ENCODE data around the gene ERVV-1.
"Not testable (repeated sequence)": the region's sequence is repeated elsewhere in the genome, so short reads cannot be mapped to it uniquely, and the experiment has no call there.

ERVV-1 gene

GRCh38 chr19:53013621-53014020, at the start of gene ERVV-1:
Gene ERVV-1 (plus strand): TSS chr19:53013921. CDS start chr19:53014091, 170 bp downstream.
- DNase-seq = no peak

DNA sequence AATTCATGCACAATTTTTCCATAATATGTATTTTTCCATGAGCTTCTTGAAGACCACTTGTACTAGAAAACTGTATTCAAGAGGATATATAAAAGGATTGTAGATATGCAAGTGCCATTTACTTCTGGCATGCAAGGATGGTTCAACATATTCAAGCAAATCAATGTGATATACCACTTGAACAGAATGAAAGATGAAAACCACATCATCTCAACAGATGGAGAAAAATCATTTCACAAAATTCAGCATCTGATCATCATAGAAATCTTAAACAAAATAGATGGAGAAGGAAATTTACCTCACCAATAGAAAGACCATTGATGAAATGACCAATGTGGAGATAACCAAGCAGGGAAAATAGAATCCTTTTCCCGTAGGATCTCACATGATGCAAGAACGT, 45.9 kb upstream of the ERVV-1 start:
- DNase-seq = no peak

GRCh38 chr19:52981329-52981728, 32.4 kb upstream of the ERVV-1 start:
- no peak for DNase-seq

DNA sequence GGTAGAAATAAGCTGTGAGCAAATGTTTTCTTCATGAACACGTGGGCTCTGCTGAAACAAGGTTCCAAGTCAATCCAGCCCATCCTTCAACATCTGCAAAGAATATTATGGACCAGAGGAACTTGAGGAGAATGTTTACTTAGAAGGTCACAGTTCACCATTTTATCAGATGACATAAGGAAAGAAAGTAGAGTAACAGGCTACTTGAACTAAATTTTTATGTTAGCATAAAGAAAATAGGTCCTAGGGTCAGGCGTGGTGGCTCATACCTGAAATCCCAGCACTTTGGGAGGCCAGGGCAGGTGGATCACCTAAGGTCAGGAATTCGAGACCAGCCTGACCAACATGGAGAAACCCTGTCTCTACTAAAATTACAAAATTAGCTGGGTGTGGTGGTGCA, 30.6 kb upstream of the ERVV-1 start:
- not testable (repeated sequence) for DNase-seq

DNA sequence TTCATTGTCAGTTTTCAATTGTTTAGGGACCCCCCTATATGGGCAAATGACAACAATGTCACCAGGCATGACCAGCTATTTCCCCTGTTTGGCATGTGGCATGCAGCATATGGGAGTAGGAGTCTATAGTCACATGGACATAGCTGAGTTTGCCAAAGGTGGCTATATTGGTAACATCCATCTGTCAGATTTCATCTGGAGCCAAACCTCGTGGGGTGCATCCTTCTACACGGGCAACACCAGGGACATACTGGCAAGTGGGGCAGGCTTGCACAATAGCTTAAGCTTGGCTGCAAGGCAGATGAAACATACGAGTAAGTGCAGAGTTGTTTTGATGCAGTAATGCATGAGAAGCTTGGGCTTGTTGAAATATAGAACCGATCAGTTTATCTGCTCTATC, 26.5 kb upstream of the ERVV-1 start:
- no peak for DNase-seq

DNA sequence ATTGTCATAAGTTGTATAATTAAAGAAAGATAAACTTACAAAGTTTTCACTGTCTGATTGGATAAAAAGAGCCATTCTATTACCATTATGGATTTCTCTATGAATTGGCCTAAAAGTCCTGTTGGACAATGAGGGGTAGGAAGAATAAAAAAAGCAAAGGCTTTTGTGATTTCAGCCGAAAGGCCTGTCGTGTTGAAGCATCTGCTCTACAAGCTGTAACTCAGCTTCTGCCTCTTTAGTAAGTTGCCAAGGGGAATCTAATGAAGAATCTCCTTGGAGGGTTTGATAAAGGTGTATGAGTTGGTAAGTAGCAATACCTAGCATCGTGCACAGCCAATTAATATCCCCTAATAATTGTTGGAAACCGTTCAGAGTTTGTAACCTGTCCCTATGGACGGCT, 25.2 kb upstream of the ERVV-1 start:
- DNase-seq = no peak

GRCh38 chr19:52990759-52991418, 22.8 kb upstream of the ERVV-1 start:
- DNase-seq = no peak

DNA sequence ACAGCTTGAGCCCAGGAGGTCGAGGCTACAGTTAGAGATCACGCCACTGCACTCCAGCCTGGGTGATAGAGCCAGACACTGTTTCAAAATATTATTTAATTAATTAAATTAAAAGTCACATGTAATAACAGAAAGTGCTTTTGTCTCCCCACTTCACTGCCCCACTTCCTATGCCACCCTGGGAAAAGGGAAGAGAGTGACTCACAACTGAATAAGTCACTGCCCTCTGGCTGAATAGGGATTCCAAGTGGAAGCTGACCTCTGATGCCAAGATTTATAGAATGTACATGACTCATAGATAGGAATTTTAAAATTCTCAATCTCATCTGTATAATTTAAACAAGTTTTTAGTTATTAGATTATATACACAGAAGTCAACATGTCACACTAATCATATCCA, 22.2 kb upstream of the ERVV-1 start:
- DNase-seq = peak; percentile 28

- DNase-seq = no peak
These were observed 21.4 kb upstream of the ERVV-1 start for GRCh38 chr19:52992109-52993004.

- peak; percentile 63 for DNase-seq
These were observed 20.2 kb upstream of the ERVV-1 start for GRCh38 chr19:52993342-52994178.

GRCh38 chr19:52995711-52996110, 18.0 kb upstream of the ERVV-1 start:
- no peak for DNase-seq

DNA sequence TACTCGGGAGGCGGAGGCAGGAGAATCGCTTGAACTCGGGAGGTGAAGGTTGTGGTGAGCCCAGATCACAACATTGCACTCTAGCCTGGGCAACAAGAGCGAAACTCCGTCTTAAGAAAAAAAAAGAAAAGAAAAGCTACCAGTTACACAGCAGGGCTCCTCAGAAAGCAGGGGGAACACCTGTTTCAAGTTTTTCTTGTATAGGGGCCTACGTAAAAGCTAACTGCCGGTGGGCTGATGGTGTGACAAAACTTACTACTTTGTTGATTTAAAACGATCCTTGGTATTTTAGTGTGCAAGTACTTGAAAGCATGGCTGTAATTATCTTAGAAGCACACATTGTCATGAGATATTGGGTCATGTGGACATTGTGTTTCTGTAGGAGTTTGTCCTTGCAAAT, 15.7 kb upstream of the ERVV-1 start:
- no peak for DNase-seq

GRCh38 chr19:53002479-53002878, 11.2 kb upstream of the ERVV-1 start:
- no peak for DNase-seq

- no peak for DNase-seq
These were observed 9.5 kb upstream of the ERVV-1 start for GRCh38 chr19:53004242-53004641.

DNA sequence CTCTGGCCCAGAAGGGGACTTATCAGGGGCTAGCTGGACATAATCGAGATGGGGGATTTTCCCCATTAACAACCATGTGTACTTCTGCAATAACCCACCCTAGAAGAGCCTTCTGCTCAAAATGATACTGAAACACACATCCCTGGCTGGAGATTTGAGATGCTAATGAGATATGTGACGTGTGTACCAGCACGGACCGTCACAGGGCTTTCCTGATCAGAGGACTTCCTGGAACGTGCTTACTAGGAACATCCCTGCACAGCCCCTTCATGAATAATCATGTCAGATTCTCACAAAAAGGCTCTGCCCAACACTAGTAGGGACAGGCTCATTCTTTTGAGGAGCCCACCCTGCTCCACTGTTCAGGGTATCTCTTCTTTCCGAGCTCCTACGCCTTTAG, 6.5 kb upstream of the ERVV-1 start:
- DNase-seq = no peak

- DNase-seq = no peak
These were observed 6.1 kb upstream of the ERVV-1 start for GRCh38 chr19:53007606-53008005.

- DNase-seq = no peak
These were observed 5.5 kb upstream of the ERVV-1 start for GRCh38 chr19:53008061-53008778.

- DNase-seq = no peak
These were observed 3.2 kb upstream of the ERVV-1 start for GRCh38 chr19:53010494-53010893.

GRCh38 chr19:53012006-53012405, 1.7 kb upstream of the ERVV-1 start:
- DNase-seq = no peak

DNA sequence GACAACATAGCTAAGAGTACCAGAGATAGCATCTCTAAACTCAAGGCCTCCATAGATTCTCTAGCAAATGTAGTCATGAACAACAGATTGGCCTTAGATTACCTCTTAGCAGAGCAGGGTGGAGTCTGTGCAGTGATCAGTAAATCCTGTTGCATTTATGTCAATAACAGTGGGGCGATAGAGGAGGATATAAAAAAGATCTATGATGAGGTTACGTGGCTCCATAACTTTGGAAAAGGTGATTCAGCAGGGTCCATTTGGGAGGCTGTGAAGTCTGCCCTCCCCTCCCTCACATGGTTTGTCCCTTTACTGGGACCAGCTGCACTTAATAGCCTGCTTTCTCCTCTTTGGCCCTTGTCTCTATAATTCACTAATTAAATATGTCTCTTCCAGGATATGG, 1.4 kb downstream of the ERVV-1 start:
- DNase-seq = no peak

GRCh38 chr19:53015730-53016129, 2.0 kb downstream of the ERVV-1 start:
- no peak for DNase-seq

DNA sequence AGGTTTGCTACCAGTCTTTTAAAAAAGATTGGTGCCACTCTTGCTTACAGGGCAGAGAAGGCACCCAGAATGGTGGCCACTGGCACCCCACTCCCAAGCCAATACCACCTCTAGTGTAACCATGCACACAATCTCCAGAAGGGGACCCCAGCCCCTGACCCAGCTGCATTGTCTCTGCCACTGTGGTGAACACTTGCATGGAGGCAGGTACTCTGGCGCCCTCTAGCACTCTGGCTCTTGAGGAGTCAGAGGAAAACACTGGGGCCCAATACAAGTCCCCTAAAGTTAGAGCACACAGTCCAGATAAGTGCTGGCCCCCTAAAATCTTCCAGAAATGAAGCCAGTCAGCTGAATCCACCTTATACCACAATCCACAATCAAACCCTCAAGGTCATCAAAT, 6.0 kb downstream of the ERVV-1 start:
- DNase-seq = no peak

DNA sequence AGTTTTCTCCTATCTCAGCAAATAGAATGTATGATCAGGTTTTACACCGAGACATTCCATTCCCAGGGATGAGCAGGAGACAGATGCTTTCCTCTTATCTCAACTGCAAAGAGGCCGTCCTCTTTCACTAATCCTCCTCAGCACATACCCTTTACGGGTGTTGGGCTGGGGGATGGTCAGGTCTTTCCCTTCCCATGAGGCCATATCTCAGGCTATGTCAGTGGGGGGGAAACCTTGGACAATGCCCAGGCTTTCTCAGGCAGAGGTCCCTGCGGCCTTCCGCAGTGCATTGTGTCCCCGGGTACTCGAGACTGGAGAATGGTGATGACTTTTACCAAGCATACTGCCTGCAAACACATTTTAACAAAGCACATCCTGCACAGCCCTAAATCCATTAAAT, 14.6 kb downstream of the ERVV-1 start:
- not testable (repeated sequence) for DNase-seq
